ENCODE data around the gene ETV6. TPM values are rescaled to one million over a fixed set of nuclear protein-coding genes. Genes with fewer than 3 reads are reported as not detected.

Gene ETV6
- 7.2 and 7.7 TPM in 2 replicates for total RNA-seq (2014; rRNA removed; shearing (Covaris generic))

GRCh38 chr12:11649413-11650285 lies at the start of gene ETV6:
Gene ETV6, plus strand, starts transcription at chr12:11649674. Its CDS starts 454 bp downstream, at chr12:11650128.

Measured in A375 (cell line).